ENCODE measurements around the gene LRRC56.

LRRC56 gene

GRCh38 chr11:540583-541432 lies 3.5 kb downstream of the LRRC56 start:
- no peak for DNase-seq

- DNase-seq: no peak
These were observed 4.1 kb downstream of the LRRC56 start for GRCh38 chr11:541433-541885.

- DNase-seq: no peak
These were observed 7.5 kb downstream of the LRRC56 start for GRCh38 chr11:544817-545166.

DNA sequence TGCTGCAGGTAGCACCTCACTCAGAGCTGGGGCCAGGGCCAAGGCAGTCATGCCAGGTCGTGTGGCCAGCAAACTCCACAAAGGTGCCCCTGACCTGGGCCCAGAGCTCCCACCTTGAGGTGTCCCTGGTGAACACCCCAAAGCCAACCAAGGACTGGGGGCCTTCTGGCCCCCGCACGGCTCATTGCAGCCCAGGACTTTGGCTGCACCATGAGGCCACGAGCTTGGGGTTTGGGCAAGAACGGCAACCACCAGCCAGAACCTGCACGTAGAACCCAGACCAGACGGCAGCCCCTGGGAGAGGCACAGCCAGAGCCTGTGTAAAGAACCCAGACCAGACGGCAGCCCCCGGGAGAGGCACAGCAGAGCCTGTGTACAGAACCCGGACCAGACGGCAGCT lies 7.8 kb downstream of the LRRC56 start:
- no peak for DNase-seq

GRCh38 chr11:548700-549603 lies 11.6 kb downstream of the LRRC56 start:
- no peak for DNase-seq

- no peak for DNase-seq
These were observed 12.9 kb downstream of the LRRC56 start for GRCh38 chr11:550021-550745.

DNA sequence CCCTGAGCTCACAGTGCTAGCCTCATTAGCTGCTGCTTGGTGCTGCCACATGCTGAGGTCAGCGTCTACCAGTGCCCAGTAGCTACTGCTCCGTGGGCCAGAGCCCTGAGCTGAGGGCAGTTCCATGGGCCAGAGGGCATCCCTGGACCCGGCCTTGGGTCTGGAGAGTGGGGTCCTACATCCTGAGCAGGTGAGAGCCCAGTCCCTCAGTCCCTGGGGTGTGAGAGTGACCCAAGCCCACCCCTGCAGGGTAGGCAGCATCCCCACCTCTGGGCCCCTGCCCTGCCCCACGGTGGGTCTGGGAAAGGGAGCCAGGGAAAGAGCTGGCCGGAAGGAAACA lies 13.4 kb downstream of the LRRC56 start:
- no peak for DNase-seq

DNA sequence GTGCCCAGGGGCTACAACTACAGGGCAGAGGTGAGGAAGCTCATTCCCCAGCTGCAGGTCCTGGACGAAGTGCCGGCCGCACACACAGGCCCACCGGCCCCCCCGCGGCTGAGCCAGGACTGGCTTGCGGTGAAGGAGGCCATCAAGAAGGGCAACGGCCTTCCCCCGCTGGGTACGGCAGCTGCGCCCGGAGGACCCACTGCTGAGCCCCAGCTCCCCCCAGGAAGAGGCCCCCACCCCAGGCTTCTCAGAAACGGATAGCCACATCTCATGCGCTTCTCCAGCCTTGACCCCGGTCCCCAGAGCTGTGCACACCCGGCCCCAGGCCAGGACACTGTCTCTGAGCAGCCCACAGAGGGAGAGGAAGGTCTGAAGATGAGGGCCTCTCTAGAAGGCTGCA lies 13.8 kb downstream of the LRRC56 start:
- no peak for DNase-seq

DNA sequence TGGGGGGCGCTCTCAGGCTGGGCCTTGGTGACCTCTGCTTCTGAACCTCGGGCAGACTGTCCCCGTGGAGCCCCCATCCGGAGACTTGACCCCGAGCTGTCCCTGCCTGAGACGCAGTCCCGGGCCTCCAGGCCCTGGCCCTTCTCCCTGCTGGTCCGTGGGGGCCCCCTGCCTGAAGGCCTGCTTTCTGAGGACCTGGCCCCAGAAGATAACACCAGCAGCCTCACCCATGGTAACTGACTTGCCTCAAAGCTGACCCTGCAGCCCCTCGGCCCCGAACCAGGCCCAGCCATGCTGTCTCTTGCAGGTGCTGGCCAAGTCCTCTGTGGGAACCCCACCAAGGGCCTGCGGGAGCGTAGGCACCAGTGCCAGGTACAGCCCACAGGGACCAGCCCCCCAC lies 14.3 kb downstream of the LRRC56 start:
- DNase-seq: no peak

- DNase-seq: no peak
These were observed 16.0 kb downstream of the LRRC56 start for GRCh38 chr11:553083-553987.

- DNase-seq: no peak
These were observed 16.6 kb downstream of the LRRC56 start for GRCh38 chr11:553988-554340.

- DNase-seq: peak; percentile 76 to 81
These were observed 17.3 kb downstream of the LRRC56 start for GRCh38 chr11:554428-555226.

GRCh38 chr11:555227-555779 lies 18.0 kb downstream of the LRRC56 start:
- DNase-seq: no peak

DNA sequence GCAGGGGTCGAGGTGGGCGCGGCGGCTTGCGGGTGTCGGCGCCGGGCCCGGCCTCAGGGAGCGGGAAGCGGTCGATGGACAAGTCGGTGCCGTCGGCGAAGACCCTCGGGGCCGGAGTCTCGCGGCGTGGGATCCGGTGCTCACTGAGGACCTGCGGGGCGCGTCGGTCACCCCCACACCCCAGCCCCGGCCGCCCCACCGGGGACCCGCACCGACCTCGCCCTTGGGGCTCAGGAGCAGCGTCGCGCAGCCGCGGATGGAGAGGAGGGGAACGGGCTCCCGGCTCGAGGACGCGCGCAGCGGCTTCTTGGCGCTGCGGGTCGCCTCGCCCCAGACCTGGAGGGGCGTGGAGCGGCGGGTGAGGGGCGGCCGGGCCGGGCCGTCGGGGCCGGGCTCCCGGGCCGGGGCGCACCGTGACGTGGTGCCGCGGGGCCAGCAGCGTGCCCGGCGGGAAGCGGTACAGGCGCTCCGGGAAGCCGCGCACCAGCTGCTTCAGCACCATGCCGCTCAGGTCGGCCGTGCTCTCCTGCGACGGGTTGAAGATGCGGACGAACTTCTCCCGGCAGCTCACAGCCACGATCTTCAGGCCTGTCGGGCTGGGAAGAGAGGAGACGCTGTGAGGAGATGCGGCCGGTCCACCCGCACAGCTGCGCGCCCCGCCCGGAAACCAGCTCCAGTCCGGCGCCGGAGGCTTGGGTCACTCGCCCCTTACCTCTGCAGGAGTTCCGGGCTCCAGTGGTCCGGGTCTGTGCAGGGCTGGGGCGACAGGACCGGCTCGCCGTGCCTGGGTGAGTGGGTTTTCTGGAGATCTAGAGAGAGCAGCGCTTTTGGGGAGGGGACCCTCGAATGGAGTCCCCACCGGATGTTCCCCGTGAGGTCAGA lies 18.7 kb downstream of the LRRC56 start:
- DNase-seq: no peak

DNA sequence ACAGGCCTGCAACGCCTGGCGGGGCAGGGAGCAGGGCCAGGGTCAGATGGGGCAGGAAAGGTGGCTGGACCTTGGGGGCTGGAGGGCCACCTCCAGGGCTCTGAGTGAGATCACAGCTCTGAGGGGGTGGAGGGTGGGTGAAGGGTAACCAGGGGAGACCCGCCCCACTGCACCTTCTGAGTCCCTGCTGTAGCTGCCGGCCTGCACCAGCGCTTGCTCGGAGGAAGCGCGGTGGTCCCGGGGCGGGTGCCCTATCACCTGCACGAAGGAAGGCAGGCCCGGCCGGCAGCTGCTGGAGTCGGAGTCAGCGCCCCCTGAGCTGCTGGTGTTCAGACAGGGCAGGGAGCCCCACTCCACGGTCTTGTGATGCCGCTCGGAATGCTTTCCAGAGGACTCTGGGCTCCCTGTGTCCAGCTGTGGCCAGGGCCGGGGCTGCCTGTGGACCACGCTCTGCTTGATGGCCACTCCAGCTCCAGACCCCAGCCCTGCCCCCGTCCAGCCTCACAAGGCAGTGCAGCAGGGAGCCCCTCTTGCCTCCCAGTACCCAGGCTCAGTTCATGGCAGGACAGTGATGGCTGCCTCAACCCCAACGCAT lies 19.4 kb downstream of the LRRC56 start:
- no peak for DNase-seq

GRCh38 chr11:557328-558132 lies 20.2 kb downstream of the LRRC56 start:
- no peak for DNase-seq

GRCh38 chr11:558503-558902 lies 21.2 kb downstream of the LRRC56 start:
- DNase-seq: no peak

GRCh38 chr11:559020-559620 lies 21.8 kb downstream of the LRRC56 start:
- DNase-seq: no peak
